Hepatocyte (in vitro differentiated cells): ENCODE results near the gene ART1.

Source experiments
- EZH2 ChIP-seq: fragments of 200-600 bp; sonication (generic); IDR thresholded peaks from 2 replicates; pipeline ENCODE4 v1.6.1; 2016; ENCODE audit warnings: antibody characterized with exemption, mild to moderate bottlenecking, borderline replicate concordance
- TF ChIP-seq, protein P1 (sequence below): fragments of 200-600 bp; sonication (generic); IDR thresholded peaks from 2 replicates; pipeline ENCODE4 v1.5.1; 2016; ENCODE audit warnings: antibody characterized with exemption, mild to moderate bottlenecking; ENCODE audit not compliant: poor library complexity

DNA sequence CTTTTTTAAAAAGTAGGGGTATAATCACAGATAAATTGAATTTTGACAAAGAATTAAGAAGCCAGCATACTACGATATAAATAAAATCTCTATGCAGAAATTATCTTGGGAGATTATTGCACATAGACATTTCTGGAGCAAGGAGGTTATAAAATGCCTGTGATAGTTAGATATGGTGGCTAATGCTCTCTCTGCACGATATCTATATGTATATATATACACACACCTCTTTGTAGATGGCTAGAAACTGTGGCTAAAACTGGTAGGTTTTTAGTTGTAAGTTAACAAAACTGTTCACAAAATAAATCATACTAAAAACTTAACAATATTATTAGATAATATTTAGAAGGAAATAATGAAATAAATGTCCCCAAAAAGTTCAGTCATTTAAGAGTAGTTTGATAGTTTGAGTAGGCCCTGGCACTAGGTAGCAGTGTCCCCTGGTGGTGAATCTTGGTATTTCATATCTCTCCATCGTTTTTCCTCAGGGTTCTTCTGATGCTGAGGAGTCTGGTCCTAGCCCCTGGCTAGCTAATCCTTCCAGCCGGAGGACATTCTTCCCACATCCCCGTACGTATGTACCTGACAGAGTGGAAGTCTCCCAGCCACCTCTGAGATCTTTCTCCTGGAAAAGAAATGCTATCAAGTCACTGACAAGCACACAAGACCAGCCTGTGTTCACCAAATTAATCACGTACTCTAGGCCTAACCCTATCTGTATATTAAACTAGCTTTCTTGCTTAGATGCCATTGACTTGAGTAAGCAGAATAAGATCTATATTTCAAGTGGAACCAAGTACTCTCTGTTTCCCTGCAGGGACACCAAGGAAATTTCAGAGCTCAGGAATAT, 35.3 kb upstream of the ART1 start:
- TF ChIP-seq, protein P1, sequence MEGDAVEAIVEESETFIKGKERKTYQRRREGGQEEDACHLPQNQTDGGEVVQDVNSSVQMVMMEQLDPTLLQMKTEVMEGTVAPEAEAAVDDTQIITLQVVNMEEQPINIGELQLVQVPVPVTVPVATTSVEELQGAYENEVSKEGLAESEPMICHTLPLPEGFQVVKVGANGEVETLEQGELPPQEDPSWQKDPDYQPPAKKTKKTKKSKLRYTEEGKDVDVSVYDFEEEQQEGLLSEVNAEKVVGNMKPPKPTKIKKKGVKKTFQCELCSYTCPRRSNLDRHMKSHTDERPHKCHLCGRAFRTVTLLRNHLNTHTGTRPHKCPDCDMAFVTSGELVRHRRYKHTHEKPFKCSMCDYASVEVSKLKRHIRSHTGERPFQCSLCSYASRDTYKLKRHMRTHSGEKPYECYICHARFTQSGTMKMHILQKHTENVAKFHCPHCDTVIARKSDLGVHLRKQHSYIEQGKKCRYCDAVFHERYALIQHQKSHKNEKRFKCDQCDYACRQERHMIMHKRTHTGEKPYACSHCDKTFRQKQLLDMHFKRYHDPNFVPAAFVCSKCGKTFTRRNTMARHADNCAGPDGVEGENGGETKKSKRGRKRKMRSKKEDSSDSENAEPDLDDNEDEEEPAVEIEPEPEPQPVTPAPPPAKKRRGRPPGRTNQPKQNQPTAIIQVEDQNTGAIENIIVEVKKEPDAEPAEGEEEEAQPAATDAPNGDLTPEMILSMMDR, result peak; percentile 71
- no peak for TF ChIP-seq EZH2
